Activated B cell treated with CpG ODN at 0.5 μM for 24 hours (primary cell): Measurements from ENCODE around the gene HGF. TPM values are rescaled to one million over a fixed set of nuclear protein-coding genes. Genes with fewer than 3 reads are reported as not detected.

Source experiments
- ATAC-seq: fragments of 200-7000 bp; cut with Tn5 transposase; one replicate; pipeline ENCODE4 v1.10.0; 2021; ENCODE audit warnings: low read depth, mild to moderate bottlenecking, moderate library complexity
- CTCF ChIA-PET: fragments of 350-600 bp; sonication (Branson Sonifier 250); formaldehyde crosslinking; loops from one replicate; lab custom pipeline; 2021; ENCODE audit warnings: antibody characterized with exemption; lab: Charles Lee
- POLR2A ChIA-PET: fragments of 350-600 bp; sonication (Branson Sonifier 250); formaldehyde crosslinking; loops from one replicate; lab custom pipeline; 2021; ENCODE audit warnings: antibody characterized with exemption; lab: Charles Lee
- DNase-seq: peaks from one replicate; pipeline ENCODE4 v3.0.0; 2022
- H3K27ac Mint-ChIP-seq: one replicate; pipeline ENCODE4 v1.8.0; 2020; ENCODE audit warnings: mixed read lengths
- H3K27me3 Mint-ChIP-seq: one replicate; pipeline ENCODE4 v1.8.0; 2021; ENCODE audit warnings: mixed read lengths
- H3K36me3 Mint-ChIP-seq: one replicate; pipeline ENCODE4 v1.8.0; 2021; ENCODE audit warnings: low read depth, mixed read lengths
- H3K4me1 Mint-ChIP-seq: one replicate; pipeline ENCODE4 v1.8.0; 2021; ENCODE audit warnings: mixed read lengths
- H3K4me3 Mint-ChIP-seq: one replicate; pipeline ENCODE4 v1.8.0; 2020; ENCODE audit warnings: mild to moderate bottlenecking, mixed read lengths
- H3K9me3 Mint-ChIP-seq: one replicate; pipeline ENCODE4 v1.8.0; 2020; ENCODE audit warnings: mixed read lengths
- intact Hi-C: fragments of 100-400 bp; cut with micrococcal nuclease; formaldehyde crosslinking; loops from one replicate; pipeline ENCODE4 v1.15.1; 2024
- total RNA-seq: library from RNA; stranded (reverse); gene quantifications from 2 replicates; pipeline ENCODE4 v1.2.3, GENCODE V29; 2022
- TF ChIP-seq, protein P1 (sequence below): fragments of 200-600 bp; IDR thresholded peaks from one replicate; pipeline ENCODE4 v1.8.0; 2022; ENCODE audit warnings: antibody characterized with exemption, mild to moderate bottlenecking

HGF gene
- total RNA-seq, 1 donor from 2014 or later = not detected

DNA sequence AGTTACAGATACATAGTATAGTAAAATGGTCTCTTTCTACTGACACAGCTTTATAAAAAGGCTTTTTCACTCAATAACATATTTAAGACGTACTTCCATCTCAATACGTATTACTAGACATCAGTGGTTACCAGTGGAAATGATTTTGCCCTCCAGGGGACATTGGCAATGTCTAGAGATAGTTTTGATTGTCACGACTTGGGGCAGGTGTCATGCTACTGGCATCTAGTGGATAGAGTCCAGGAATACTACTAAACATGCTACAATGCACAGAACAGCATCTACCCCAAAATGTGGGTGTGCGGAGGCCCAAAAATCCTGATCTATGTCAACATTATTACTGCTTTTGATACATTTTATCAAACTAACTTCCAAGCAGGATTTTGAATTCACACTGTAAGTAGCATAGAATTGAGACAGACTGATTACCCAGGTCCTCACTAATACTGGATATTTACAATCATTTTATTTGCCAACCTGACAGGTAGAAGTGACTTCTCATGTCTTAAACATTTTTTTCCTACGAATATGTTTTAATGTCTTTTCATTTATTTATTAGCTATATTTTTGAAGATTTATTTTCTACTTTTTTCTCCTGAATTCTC is 53.8 kb downstream of the HGF start:
- H3K36me3 Mint-ChIP-seq = no peaks in the 10 kb centered on the region
- no peaks in the 10 kb centered on the region for H3K27me3 Mint-ChIP-seq
- POLR2A ChIA-PET = no interaction called here
- TF ChIP-seq, protein P1, sequence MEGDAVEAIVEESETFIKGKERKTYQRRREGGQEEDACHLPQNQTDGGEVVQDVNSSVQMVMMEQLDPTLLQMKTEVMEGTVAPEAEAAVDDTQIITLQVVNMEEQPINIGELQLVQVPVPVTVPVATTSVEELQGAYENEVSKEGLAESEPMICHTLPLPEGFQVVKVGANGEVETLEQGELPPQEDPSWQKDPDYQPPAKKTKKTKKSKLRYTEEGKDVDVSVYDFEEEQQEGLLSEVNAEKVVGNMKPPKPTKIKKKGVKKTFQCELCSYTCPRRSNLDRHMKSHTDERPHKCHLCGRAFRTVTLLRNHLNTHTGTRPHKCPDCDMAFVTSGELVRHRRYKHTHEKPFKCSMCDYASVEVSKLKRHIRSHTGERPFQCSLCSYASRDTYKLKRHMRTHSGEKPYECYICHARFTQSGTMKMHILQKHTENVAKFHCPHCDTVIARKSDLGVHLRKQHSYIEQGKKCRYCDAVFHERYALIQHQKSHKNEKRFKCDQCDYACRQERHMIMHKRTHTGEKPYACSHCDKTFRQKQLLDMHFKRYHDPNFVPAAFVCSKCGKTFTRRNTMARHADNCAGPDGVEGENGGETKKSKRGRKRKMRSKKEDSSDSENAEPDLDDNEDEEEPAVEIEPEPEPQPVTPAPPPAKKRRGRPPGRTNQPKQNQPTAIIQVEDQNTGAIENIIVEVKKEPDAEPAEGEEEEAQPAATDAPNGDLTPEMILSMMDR = no peak
- H3K9me3 Mint-ChIP-seq = no peaks in the 10 kb centered on the region
- intact Hi-C loops = no loop called here
- ATAC-seq (no peak), DNase-seq (no peak)
- no peak overlapping the region for H3K27ac Mint-ChIP-seq
- CTCF ChIA-PET = no interaction called here
- no peak overlapping the region for H3K4me3 Mint-ChIP-seq
- H3K4me1 Mint-ChIP-seq = no peaks in the 10 kb centered on the region

DNA sequence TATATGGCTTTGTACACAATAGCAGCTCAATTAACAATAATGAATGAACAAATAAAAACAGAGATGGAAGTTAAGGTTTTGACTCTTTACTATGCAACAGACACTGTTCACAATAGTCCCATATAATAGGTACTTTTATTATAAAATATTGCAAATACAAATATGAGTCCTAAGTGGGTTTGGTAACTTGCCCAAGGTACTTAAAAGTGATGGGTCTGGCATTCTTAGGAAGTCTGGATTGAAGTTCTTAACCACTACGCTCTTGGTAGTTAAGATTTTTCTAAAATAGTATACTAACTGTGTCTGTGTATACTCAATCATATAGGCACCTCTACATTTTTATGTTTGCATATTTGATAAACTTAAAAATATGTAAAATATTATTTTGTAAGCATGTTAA is 55.5 kb downstream of the HGF start:
- intact Hi-C loops = no loop called here
- CTCF ChIA-PET = no interaction called here
- Mint-ChIP-seq H3K9me3 (no peaks in the 10 kb centered on the region), H3K36me3 (no peaks in the 10 kb centered on the region), H3K27ac (no peak overlapping the region), H3K27me3 (no peaks in the 10 kb centered on the region), H3K4me3 (no peak overlapping the region), H3K4me1 (no peaks in the 10 kb centered on the region)
- TF ChIP-seq, protein P1 = no peak
- ATAC-seq = no peak
- POLR2A ChIA-PET = no interaction called here
- no peak for DNase-seq

DNA sequence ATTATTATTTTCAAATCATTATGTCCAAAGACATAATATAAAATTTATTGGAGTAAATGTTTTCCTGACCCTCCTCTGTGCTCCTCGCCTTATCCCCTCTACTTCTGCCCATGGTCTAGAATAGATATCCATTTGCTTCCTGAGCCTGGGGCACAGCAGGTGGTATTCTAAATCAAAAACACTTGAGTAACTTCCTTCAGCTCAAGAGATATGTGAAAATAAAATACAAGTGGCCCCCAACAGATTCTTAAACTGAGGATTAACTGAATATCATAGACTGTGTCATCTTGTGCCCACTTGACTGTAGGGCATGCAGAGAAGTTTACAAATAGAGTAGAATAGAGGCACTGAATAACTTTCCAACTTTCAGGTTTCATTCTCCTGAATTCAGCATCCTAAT is 59.1 kb downstream of the HGF start:
- Mint-ChIP-seq H3K27ac (no peak overlapping the region), H3K4me1 (no peaks in the 10 kb centered on the region), H3K4me3 (no peak overlapping the region), H3K27me3 (no peaks in the 10 kb centered on the region), H3K9me3 (no peaks in the 10 kb centered on the region), H3K36me3 (no peaks in the 10 kb centered on the region)
- intact Hi-C loops = no loop called here
- TF ChIP-seq, protein P1 = no peak
- ChIA-PET POLR2A (no interaction called here), CTCF (interaction anchor here (0.6 kb wide), 1 partner anchor 9 kb away, joined by 4 read pairs; no protein-coding TSS in a partner anchor)
- no peak for DNase-seq
- ATAC-seq = no peak

DNA sequence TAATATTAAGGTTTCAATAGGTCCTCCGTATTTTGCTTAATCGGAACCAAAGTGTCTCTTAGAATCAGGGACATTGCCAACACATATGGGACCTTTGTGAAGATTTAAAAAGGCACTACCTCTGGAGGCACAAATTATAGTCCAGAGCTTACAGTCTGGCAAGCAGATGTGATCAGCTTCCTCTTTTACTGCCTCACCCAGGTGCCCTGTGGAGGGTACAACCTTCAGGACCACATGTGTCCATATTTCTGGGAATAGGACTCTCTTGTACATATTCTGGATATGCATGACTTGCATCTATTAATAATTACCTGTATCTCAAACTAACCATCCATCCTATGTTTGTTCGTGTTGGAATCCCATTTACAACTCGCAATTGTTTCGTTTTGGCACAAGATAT is 60.0 kb downstream of the HGF start:
- H3K36me3 Mint-ChIP-seq = no peaks in the 10 kb centered on the region
- no peak overlapping the region for H3K27ac Mint-ChIP-seq
- ATAC-seq = no peak
- ChIA-PET CTCF (no interaction called here), POLR2A (no interaction called here)
- no peaks in the 10 kb centered on the region for H3K9me3 Mint-ChIP-seq
- DNase-seq = no peak
- H3K4me3 Mint-ChIP-seq = no peak overlapping the region
- H3K27me3 Mint-ChIP-seq = no peaks in the 10 kb centered on the region
- intact Hi-C loops = no loop called here
- no peaks in the 10 kb centered on the region for H3K4me1 Mint-ChIP-seq
- TF ChIP-seq, protein P1 = no peak

DNA sequence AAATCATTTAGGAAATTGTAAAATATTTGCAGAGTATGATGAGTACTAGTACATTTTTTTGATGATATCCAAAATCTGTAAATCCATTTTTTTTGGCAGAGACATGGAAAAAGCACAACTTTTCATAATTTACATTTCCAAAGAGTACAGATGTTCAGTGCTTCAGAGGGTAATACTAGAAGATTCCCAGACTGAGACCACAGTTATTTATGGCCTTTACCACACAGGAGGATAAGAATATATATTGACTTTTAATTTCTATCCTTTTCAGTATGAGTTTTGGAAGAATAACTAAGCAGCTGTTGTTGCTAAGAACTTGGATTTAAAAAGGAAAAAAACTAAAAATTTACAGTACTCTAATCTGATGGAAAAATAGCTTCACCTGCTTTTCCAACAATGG is 61.9 kb downstream of the HGF start:
- Mint-ChIP-seq H3K9me3 (no peaks in the 10 kb centered on the region), H3K36me3 (no peaks in the 10 kb centered on the region), H3K27ac (no peak overlapping the region), H3K27me3 (no peaks in the 10 kb centered on the region), H3K4me1 (no peaks in the 10 kb centered on the region), H3K4me3 (no peak overlapping the region)
- DNase-seq (no peak), ATAC-seq (no peak)
- TF ChIP-seq, protein P1 = no peak
- CTCF ChIA-PET = no interaction called here
- POLR2A ChIA-PET = interaction anchor here (0.7 kb wide), 1 partner anchor 291 kb away, joined by 3 read pairs; no protein-coding TSS in a partner anchor
- intact Hi-C loops = no loop called here
